SU-DHL-6 (cell line): Measurements from ENCODE around the gene C12orf56.

Experiments
- EZH2phosphoT487 ChIP-seq: fragments of 200-600 bp; sonication (generic), shearing (Covaris generic); conservative IDR thresholded peaks from 2 replicates; pipeline ENCODE4 v1.6.1; 2018; ENCODE audit warnings: mild to moderate bottlenecking, antibody characterized with exemption, low read length, moderate library complexity, mixed read lengths
- TF ChIP-seq, protein P1 (sequence below): fragments of 200-600 bp; sonication (generic); IDR thresholded peaks from one replicate; pipeline ENCODE4 v1.5.1; 2017; ENCODE audit warnings: antibody characterized with exemption, mild to moderate bottlenecking, low read length, moderate library complexity; ENCODE audit not compliant: insufficient read depth, poor library complexity, severe bottlenecking

DNA sequence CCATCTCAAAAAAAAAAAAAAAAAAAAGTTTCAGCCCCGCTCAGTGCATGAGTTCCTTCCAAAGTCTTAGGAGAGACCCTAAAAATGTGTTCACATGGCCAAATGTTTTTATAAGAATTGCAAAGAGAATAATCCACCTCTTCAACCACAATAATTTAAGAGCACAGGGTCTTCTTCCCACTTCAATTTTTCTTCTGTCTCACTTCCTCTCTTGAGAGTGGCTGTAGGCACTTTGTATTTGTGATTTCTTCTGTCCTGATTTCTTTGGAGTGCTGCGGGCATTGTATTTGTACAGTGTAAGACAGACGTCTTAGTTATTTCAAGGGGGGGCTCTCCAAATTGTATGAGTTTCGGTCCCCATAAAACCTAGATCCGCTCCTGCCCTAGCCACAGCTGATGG, 58.3 kb downstream of the C12orf56 start:
- TF ChIP-seq, protein P1, sequence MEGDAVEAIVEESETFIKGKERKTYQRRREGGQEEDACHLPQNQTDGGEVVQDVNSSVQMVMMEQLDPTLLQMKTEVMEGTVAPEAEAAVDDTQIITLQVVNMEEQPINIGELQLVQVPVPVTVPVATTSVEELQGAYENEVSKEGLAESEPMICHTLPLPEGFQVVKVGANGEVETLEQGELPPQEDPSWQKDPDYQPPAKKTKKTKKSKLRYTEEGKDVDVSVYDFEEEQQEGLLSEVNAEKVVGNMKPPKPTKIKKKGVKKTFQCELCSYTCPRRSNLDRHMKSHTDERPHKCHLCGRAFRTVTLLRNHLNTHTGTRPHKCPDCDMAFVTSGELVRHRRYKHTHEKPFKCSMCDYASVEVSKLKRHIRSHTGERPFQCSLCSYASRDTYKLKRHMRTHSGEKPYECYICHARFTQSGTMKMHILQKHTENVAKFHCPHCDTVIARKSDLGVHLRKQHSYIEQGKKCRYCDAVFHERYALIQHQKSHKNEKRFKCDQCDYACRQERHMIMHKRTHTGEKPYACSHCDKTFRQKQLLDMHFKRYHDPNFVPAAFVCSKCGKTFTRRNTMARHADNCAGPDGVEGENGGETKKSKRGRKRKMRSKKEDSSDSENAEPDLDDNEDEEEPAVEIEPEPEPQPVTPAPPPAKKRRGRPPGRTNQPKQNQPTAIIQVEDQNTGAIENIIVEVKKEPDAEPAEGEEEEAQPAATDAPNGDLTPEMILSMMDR = no peak
- TF ChIP-seq EZH2phosphoT487 = no peak
